ENCODE data around the gene ZFAND3.

Gene ZFAND3

GRCh38 chr6:38004908-38005307, 185.4 kb downstream of the ZFAND3 start:
- Histone ChIP-seq H3K9me3 (ENCODE audit: low read length) (no peaks in the 10 kb centered on the region), H3K9ac (ENCODE audit: low read length) (no peak overlapping the region), H3K4me3 (ENCODE audit: low read depth in 1 of 2, low read length in 2 of 2) (no peak overlapping the region), H3K36me3 (ENCODE audit: insufficient read depth, low read length) (no peaks in the 10 kb centered on the region), H3K27me3 (ENCODE audit: control insufficient read depth in 1 of 2, insufficient read depth in 2 of 2, low read length in 2 of 2) (no peaks in the 10 kb centered on the region), H3K27ac (ENCODE audit: low read depth, low read length) (no peak overlapping the region), H3K4me1 (ENCODE audit: insufficient read depth, low read length) (peaks cover 16% of the 10 kb centered on the region)

GRCh38 chr6:38011937-38012336, 192.4 kb downstream of the ZFAND3 start:
- Histone ChIP-seq H3K27me3 (ENCODE audit: control insufficient read depth in 1 of 2, insufficient read depth in 2 of 2, low read length in 2 of 2) (no peaks in the 10 kb centered on the region), H3K27ac (ENCODE audit: low read depth, low read length) (no peak overlapping the region), H3K36me3 (ENCODE audit: insufficient read depth, low read length) (no peaks in the 10 kb centered on the region), H3K4me3 (ENCODE audit: low read depth in 1 of 2, low read length in 2 of 2) (no peak overlapping the region), H3K9me3 (ENCODE audit: low read length) (no peaks in the 10 kb centered on the region), H3K4me1 (ENCODE audit: insufficient read depth, low read length) (peaks cover 26% of the 10 kb centered on the region), H3K9ac (ENCODE audit: low read length) (no peak overlapping the region)

GRCh38 chr6:38012573-38012972, 193.0 kb downstream of the ZFAND3 start:
- Histone ChIP-seq H3K36me3 (ENCODE audit: insufficient read depth, low read length) (no peaks in the 10 kb centered on the region), H3K9ac (ENCODE audit: low read length) (no peak overlapping the region), H3K27ac (ENCODE audit: low read depth, low read length) (no peak overlapping the region), H3K9me3 (ENCODE audit: low read length) (no peaks in the 10 kb centered on the region), H3K4me1 (ENCODE audit: insufficient read depth, low read length) (peaks cover 30% of the 10 kb centered on the region), H3K27me3 (ENCODE audit: control insufficient read depth in 1 of 2, insufficient read depth in 2 of 2, low read length in 2 of 2) (no peaks in the 10 kb centered on the region), H3K4me3 (ENCODE audit: low read depth in 1 of 2, low read length in 2 of 2) (no peak overlapping the region)

GRCh38 chr6:38015341-38015740, 195.8 kb downstream of the ZFAND3 start:
- H3K4me1 ChIP-seq (ENCODE audit: insufficient read depth, low read length): peaks cover 22% of the 10 kb centered on the region
- H3K4me3 ChIP-seq (ENCODE audit: low read depth in 1 of 2, low read length in 2 of 2): no peak overlapping the region

GRCh38 chr6:38016824-38017223, 197.3 kb downstream of the ZFAND3 start:
- H3K4me1 ChIP-seq (ENCODE audit: insufficient read depth, low read length): peaks cover 37% of the 10 kb centered on the region
- no peaks in the 10 kb centered on the region for H3K36me3 ChIP-seq (ENCODE audit: insufficient read depth, low read length)

More at GRCh38 chr6:38015341-38015740, 195.8 kb downstream of the ZFAND3 start:
- H3K9me3 ChIP-seq (ENCODE audit: low read length): no peaks in the 10 kb centered on the region
- H3K27me3 ChIP-seq (ENCODE audit: control insufficient read depth in 1 of 2, insufficient read depth in 2 of 2, low read length in 2 of 2): no peaks in the 10 kb centered on the region
- H3K36me3 ChIP-seq (ENCODE audit: insufficient read depth, low read length): no peaks in the 10 kb centered on the region
- H3K9ac ChIP-seq (ENCODE audit: low read length): no peak overlapping the region
- no peak overlapping the region for H3K27ac ChIP-seq (ENCODE audit: low read depth, low read length)

GRCh38 chr6:38018755-38019165, 199.2 kb downstream of the ZFAND3 start:
- Histone ChIP-seq H3K27ac (ENCODE audit: low read depth, low read length) (no peak overlapping the region), H3K4me1 (ENCODE audit: insufficient read depth, low read length) (peaks cover 46% of the 10 kb centered on the region), H3K4me3 (ENCODE audit: low read depth in 1 of 2, low read length in 2 of 2) (no peak overlapping the region), H3K27me3 (ENCODE audit: control insufficient read depth in 1 of 2, insufficient read depth in 2 of 2, low read length in 2 of 2) (no peaks in the 10 kb centered on the region), H3K9me3 (ENCODE audit: low read length) (no peaks in the 10 kb centered on the region), H3K9ac (ENCODE audit: low read length) (no peak overlapping the region), H3K36me3 (ENCODE audit: insufficient read depth, low read length) (no peaks in the 10 kb centered on the region)

More at GRCh38 chr6:38016824-38017223, 197.3 kb downstream of the ZFAND3 start:
- Histone ChIP-seq H3K4me3 (ENCODE audit: low read depth in 1 of 2, low read length in 2 of 2) (no peak overlapping the region), H3K9ac (ENCODE audit: low read length) (no peak overlapping the region), H3K27me3 (ENCODE audit: control insufficient read depth in 1 of 2, insufficient read depth in 2 of 2, low read length in 2 of 2) (no peaks in the 10 kb centered on the region), H3K9me3 (ENCODE audit: low read length) (no peaks in the 10 kb centered on the region), H3K27ac (ENCODE audit: low read depth, low read length) (no peak overlapping the region)

GRCh38 chr6:38020593-38020992, 201.1 kb downstream of the ZFAND3 start:
- Histone ChIP-seq H3K9ac (ENCODE audit: low read length) (no peak overlapping the region), H3K36me3 (ENCODE audit: insufficient read depth, low read length) (no peaks in the 10 kb centered on the region)

GRCh38 chr6:38021029-38021428, 201.5 kb downstream of the ZFAND3 start:
- no peak overlapping the region for H3K27ac ChIP-seq (ENCODE audit: low read depth, low read length)
- H3K27me3 ChIP-seq (ENCODE audit: control insufficient read depth in 1 of 2, insufficient read depth in 2 of 2, low read length in 2 of 2): no peaks in the 10 kb centered on the region
- no peaks in the 10 kb centered on the region for H3K9me3 ChIP-seq (ENCODE audit: low read length)
- H3K9ac ChIP-seq (ENCODE audit: low read length): no peak overlapping the region
- H3K4me3 ChIP-seq (ENCODE audit: low read depth in 1 of 2, low read length in 2 of 2): no peak overlapping the region
- peaks cover 36% of the 10 kb centered on the region for H3K4me1 ChIP-seq (ENCODE audit: insufficient read depth, low read length)
- H3K36me3 ChIP-seq (ENCODE audit: insufficient read depth, low read length): no peaks in the 10 kb centered on the region

More at GRCh38 chr6:38020593-38020992, 201.1 kb downstream of the ZFAND3 start:
- Histone ChIP-seq H3K27ac (ENCODE audit: low read depth, low read length) (no peak overlapping the region), H3K4me3 (ENCODE audit: low read depth in 1 of 2, low read length in 2 of 2) (no peak overlapping the region), H3K27me3 (ENCODE audit: control insufficient read depth in 1 of 2, insufficient read depth in 2 of 2, low read length in 2 of 2) (no peaks in the 10 kb centered on the region), H3K9me3 (ENCODE audit: low read length) (no peaks in the 10 kb centered on the region), H3K4me1 (ENCODE audit: insufficient read depth, low read length) (peaks cover 41% of the 10 kb centered on the region)

- H3K27me3 ChIP-seq (ENCODE audit: control insufficient read depth in 1 of 2, insufficient read depth in 2 of 2, low read length in 2 of 2): no peaks in the 10 kb centered on the region
- H3K9me3 ChIP-seq (ENCODE audit: low read length): no peaks in the 10 kb centered on the region
- no peak overlapping the region for H3K4me3 ChIP-seq (ENCODE audit: low read depth in 1 of 2, low read length in 2 of 2)
- peaks cover 31% of the 10 kb centered on the region for H3K4me1 ChIP-seq (ENCODE audit: insufficient read depth, low read length)
- no peaks in the 10 kb centered on the region for H3K36me3 ChIP-seq (ENCODE audit: insufficient read depth, low read length)
- no peak overlapping the region for H3K9ac ChIP-seq (ENCODE audit: low read length)
- H3K27ac ChIP-seq (ENCODE audit: low read depth, low read length): no peak overlapping the region
These were observed 202.0 kb downstream of the ZFAND3 start for GRCh38 chr6:38021571-38021970.

GRCh38 chr6:38022688-38023087, 203.2 kb downstream of the ZFAND3 start:
- Histone ChIP-seq H3K4me3 (ENCODE audit: low read depth in 1 of 2, low read length in 2 of 2) (no peak overlapping the region), H3K36me3 (ENCODE audit: insufficient read depth, low read length) (no peaks in the 10 kb centered on the region), H3K9ac (ENCODE audit: low read length) (no peak overlapping the region), H3K27me3 (ENCODE audit: control insufficient read depth in 1 of 2, insufficient read depth in 2 of 2, low read length in 2 of 2) (no peaks in the 10 kb centered on the region), H3K4me1 (ENCODE audit: insufficient read depth, low read length) (peaks cover 36% of the 10 kb centered on the region), H3K27ac (ENCODE audit: low read depth, low read length) (no peak overlapping the region), H3K9me3 (ENCODE audit: low read length) (no peaks in the 10 kb centered on the region)

GRCh38 chr6:38024908-38025307, 205.4 kb downstream of the ZFAND3 start:
- H3K27ac ChIP-seq (ENCODE audit: low read depth, low read length): no peak overlapping the region
- H3K4me3 ChIP-seq (ENCODE audit: low read depth in 1 of 2, low read length in 2 of 2): no peak overlapping the region
- H3K36me3 ChIP-seq (ENCODE audit: insufficient read depth, low read length): no peaks in the 10 kb centered on the region
- no peaks in the 10 kb centered on the region for H3K9me3 ChIP-seq (ENCODE audit: low read length)
- H3K4me1 ChIP-seq (ENCODE audit: insufficient read depth, low read length): peaks cover 41% of the 10 kb centered on the region
- no peak overlapping the region for H3K9ac ChIP-seq (ENCODE audit: low read length)
- no peaks in the 10 kb centered on the region for H3K27me3 ChIP-seq (ENCODE audit: control insufficient read depth in 1 of 2, insufficient read depth in 2 of 2, low read length in 2 of 2)

GRCh38 chr6:38025451-38025850, 205.9 kb downstream of the ZFAND3 start:
- Histone ChIP-seq H3K27ac (ENCODE audit: low read depth, low read length) (no peak overlapping the region), H3K4me3 (ENCODE audit: low read depth in 1 of 2, low read length in 2 of 2) (no peak overlapping the region), H3K27me3 (ENCODE audit: control insufficient read depth in 1 of 2, insufficient read depth in 2 of 2, low read length in 2 of 2) (no peaks in the 10 kb centered on the region), H3K36me3 (ENCODE audit: insufficient read depth, low read length) (no peaks in the 10 kb centered on the region), H3K9ac (ENCODE audit: low read length) (no peak overlapping the region), H3K4me1 (ENCODE audit: insufficient read depth, low read length) (peaks cover 38% of the 10 kb centered on the region), H3K9me3 (ENCODE audit: low read length) (no peaks in the 10 kb centered on the region)

Measured in muscle layer of colon (tissue), 2 donors.